HepG2 (cell line): ENCODE measurements around the gene CYP4F12. TPM values are rescaled to one million over a fixed set of nuclear protein-coding genes. Genes with fewer than 3 reads are reported as not detected.

ENCODE experiments used
- ATRX ChIP-seq: sonication (generic); formaldehyde crosslinking; IDR thresholded peaks from 2 replicates; pipeline ENCODE4 v1.4.0; 2020; ENCODE audit warnings: missing genetic modification reagents, borderline replicate concordance
- FOXM1 ChIP-seq: sonication (generic); formaldehyde crosslinking; IDR thresholded peaks from 2 replicates; pipeline ENCODE4 v1.5.0; 2020; ENCODE audit warnings: missing genetic modification reagents
- HNRNPUL1 ChIP-seq: fragments of 200-400 bp; formaldehyde crosslinking; IDR thresholded peaks from 2 replicates; pipeline ENCODE4 v1.6.1; 2017; ENCODE audit warnings: low read depth, mild to moderate bottlenecking, low read length, moderate library complexity
- IKZF4 ChIP-seq: sonication (generic); formaldehyde crosslinking; IDR thresholded peaks from 2 replicates; pipeline ENCODE4 v1.5.1; 2020; ENCODE audit warnings: borderline replicate concordance, mild to moderate bottlenecking, low read depth, missing genetic modification reagents; ENCODE audit errors: not compliant biosample characterization
- IRF2 ChIP-seq: IDR thresholded peaks from 2 replicates; pipeline ENCODE4 v1.6.1; 2018; ENCODE audit warnings: missing genetic modification reagents, missing compliant biosample characterization
- JUN ChIP-seq: sonication (generic); formaldehyde crosslinking; IDR thresholded peaks from 2 replicates; pipeline ENCODE4 v1.4.0; 2020; ENCODE audit warnings: mild to moderate bottlenecking, missing genetic modification reagents
- KLF15 ChIP-seq: sonication (generic); formaldehyde crosslinking; IDR thresholded peaks from 2 replicates; pipeline ENCODE4 v1.8.1; 2023; ENCODE audit warnings: borderline replicate concordance, mild to moderate bottlenecking, inconsistent platforms, missing genetic modification reagents, mixed read lengths
- MATR3 ChIP-seq: sonication (generic); formaldehyde crosslinking; IDR thresholded peaks from 2 replicates; pipeline ENCODE4 v1.4.0; 2020; ENCODE audit warnings: missing genetic modification reagents
- MEIS2 ChIP-seq: sonication (generic); formaldehyde crosslinking; IDR thresholded peaks from 2 replicates; pipeline ENCODE4 v1.9.0; 2021; ENCODE audit warnings: mild to moderate bottlenecking, missing genetic modification reagents
- MTA1 ChIP-seq: sonication (generic); formaldehyde crosslinking; IDR thresholded peaks from 2 replicates; pipeline ENCODE4 v1.4.0; 2020; ENCODE audit warnings: missing genetic modification reagents, mild to moderate bottlenecking, borderline replicate concordance
- NRL ChIP-seq: sonication (generic); formaldehyde crosslinking; IDR thresholded peaks from 2 replicates; pipeline ENCODE4 v1.5.0; 2020; ENCODE audit warnings: missing genetic modification reagents, mild to moderate bottlenecking, moderate library complexity, borderline replicate concordance
- SMARCE1 ChIP-seq: fragments of 450-650 bp; IDR thresholded peaks from 2 replicates; pipeline ENCODE4 v1.6.1; 2017; ENCODE audit warnings: borderline replicate concordance
- SP5 ChIP-seq: IDR thresholded peaks from 2 replicates; pipeline ENCODE4 v1.6.1; 2016; ENCODE audit warnings: low read depth, borderline replicate concordance
- SRSF9 ChIP-seq: fragments of 200-400 bp; formaldehyde crosslinking; IDR thresholded peaks from 2 replicates; pipeline ENCODE4 v1.6.1; 2018; ENCODE audit warnings: borderline replicate concordance, mild to moderate bottlenecking, low read depth, low read length; ENCODE audit not compliant: insufficient read depth, poor library complexity, severe bottlenecking
- TBP ChIP-seq: sonication (generic); formaldehyde crosslinking; IDR thresholded peaks from 2 replicates; pipeline ENCODE4 v1.5.0; 2020; ENCODE audit warnings: missing genetic modification reagents
- TCF12 ChIP-seq, 2 experiments: fragments of 450-650 bp in 1 of 2; sonication (generic) in 1 of 2; formaldehyde crosslinking in 1 of 2; IDR thresholded peaks; 2 replicates each; pipeline versions ENCODE4 v1.6.1 to v1.8.0; 2017 to 2022; ENCODE audit warnings: antibody characterized with exemption in 1 of 2, mild to moderate bottlenecking in 1 of 2, missing genetic modification reagents in 1 of 2, moderate library complexity in 1 of 2
- TGIF2 ChIP-seq: IDR thresholded peaks from 2 replicates; pipeline ENCODE4 v1.6.1; 2016; ENCODE audit warnings: control low read depth, missing compliant biosample characterization
- ZNF12 ChIP-seq: sonication (generic); formaldehyde crosslinking; IDR thresholded peaks from 2 replicates; pipeline ENCODE4 v1.5.0; 2020; ENCODE audit warnings: missing genetic modification reagents
- ZNF282 ChIP-seq: fragments of 450-650 bp; IDR thresholded peaks from 2 replicates; pipeline ENCODE4 v1.6.1; 2018; ENCODE audit not compliant: partially characterized antibody
- ZNF317 ChIP-seq: sonication (generic); formaldehyde crosslinking; IDR thresholded peaks from 2 replicates; pipeline ENCODE4 v1.5.0; 2020; ENCODE audit warnings: mild to moderate bottlenecking, missing genetic modification reagents
- ZNF367 ChIP-seq: sonication (generic); formaldehyde crosslinking; IDR thresholded peaks from 2 replicates; pipeline ENCODE4 v1.4.0; 2020; ENCODE audit warnings: missing genetic modification reagents, borderline replicate concordance
- ZNF430 ChIP-seq: sonication (generic); formaldehyde crosslinking; IDR thresholded peaks from 2 replicates; pipeline ENCODE4 v1.9.0; 2021; ENCODE audit warnings: mild to moderate bottlenecking, missing genetic modification reagents
- ZNF501 ChIP-seq: sonication (generic); formaldehyde crosslinking; IDR thresholded peaks from 2 replicates; pipeline ENCODE4 v1.5.1; 2020; ENCODE audit warnings: mild to moderate bottlenecking, moderate library complexity, missing genetic modification reagents
- ZNF782 ChIP-seq: sonication (generic); formaldehyde crosslinking; IDR thresholded peaks from 2 replicates; pipeline ENCODE4 v1.4.0; 2020; ENCODE audit warnings: missing genetic modification reagents, mild to moderate bottlenecking, borderline replicate concordance
- polyA plus RNA-seq, 8 experiments: library from polyadenylated mRNA; depleted of rRNA in 3 of 8; stranded (reverse) in 7 of 8; unstranded in 1 of 8; fragments of >200 nt; fragmentation: Illumina TruSeq in 4 of 8; extraction: Trizol in 4 of 8; gene quantifications; 2 replicates each; pipeline versions ENCODE4 v1.2.1 to v1.2.3, GENCODE V29; 2011 to 2016; ENCODE audit warnings: low read depth in 4 of 8, missing spikeins in 1 of 8, mixed read lengths in 1 of 8; ENCODE audit not compliant: insufficient read depth in 1 of 8
- total RNA-seq, 5 experiments: library from RNA; depleted of rRNA; stranded (reverse); fragments of >200 nt; fragmentation: Illumina TruSeq; extraction: Trizol; gene quantifications; 2 replicates each; pipeline ENCODE4 v1.2.3, GENCODE V29; 2016; ENCODE audit warnings: low read depth in 1 of 5
- TF ChIP-seq, protein P1 (sequence below): sonication (generic); formaldehyde crosslinking; conservative IDR thresholded peaks from 2 replicates; pipeline ENCODE4 v1.4.0; 2020; ENCODE audit warnings: missing genetic modification reagents
- TF ChIP-seq, protein P2 (sequence below): sonication (generic); formaldehyde crosslinking; IDR thresholded peaks from 2 replicates; pipeline ENCODE4 v1.5.1; 2020; ENCODE audit warnings: missing genetic modification reagents, mild to moderate bottlenecking, borderline replicate concordance
- TF ChIP-seq, protein P3 (sequence below): fragments of 450-650 bp; IDR thresholded peaks from 2 replicates; pipeline ENCODE4 v1.6.1; 2017

CYP4F12 gene
- total and polyA plus RNA-seq, 2 of the 13 experiments (the other 11 are each of a cell fraction or from before 2014, with no cell fraction given) = 29.9 to 30.8 TPM

DNA sequence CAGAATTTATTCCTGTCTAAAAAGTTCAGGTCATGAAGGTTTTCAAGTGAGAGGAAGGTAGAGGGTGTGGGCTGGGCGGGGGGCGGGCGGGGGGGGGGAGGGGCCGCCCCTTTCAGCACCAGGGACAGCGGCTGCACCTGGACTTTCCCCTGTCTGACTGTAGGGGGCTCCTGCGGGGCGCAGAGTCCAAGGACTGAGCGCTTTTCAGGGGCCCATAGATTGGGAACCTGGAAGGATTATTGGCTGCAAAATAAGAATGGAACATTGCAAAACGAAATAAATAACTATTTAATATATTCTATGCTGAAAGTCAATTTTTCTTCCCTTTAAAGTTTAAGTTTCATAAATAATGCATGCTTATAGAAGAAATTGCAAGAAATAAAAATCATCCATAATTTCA lies 41.1 kb upstream of the CYP4F12 start (continued):
- TF ChIP-seq, protein P1, sequence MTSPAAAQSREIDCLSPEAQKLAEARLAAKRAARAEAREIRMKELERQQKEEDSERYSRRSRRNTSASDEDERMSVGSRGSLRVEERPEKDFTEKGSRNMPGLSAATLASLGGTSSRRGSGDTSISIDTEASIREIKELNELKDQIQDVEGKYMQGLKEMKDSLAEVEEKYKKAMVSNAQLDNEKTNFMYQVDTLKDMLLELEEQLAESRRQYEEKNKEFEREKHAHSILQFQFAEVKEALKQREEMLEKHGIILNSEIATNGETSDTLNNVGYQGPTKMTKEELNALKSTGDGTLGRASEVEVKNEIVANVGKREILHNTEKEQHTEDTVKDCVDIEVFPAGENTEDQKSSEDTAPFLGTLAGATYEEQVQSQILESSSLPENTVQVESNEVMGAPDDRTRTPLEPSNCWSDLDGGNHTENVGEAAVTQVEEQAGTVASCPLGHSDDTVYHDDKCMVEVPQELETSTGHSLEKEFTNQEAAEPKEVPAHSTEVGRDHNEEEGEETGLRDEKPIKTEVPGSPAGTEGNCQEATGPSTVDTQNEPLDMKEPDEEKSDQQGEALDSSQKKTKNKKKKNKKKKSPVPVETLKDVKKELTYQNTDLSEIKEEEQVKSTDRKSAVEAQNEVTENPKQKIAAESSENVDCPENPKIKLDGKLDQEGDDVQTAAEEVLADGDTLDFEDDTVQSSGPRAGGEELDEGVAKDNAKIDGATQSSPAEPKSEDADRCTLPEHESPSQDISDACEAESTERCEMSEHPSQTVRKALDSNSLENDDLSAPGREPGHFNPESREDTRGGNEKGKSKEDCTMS = no peak
- TF ChIP-seq IRF2 (CRISPR knock-in tag) (peak; percentile 32; the same call in 1 of the 2 replicates), ZNF501 (CRISPR knock-in tag) (no peak), ZNF12 (CRISPR knock-in tag) (peak; percentile 61; the same call in 1 of the 2 replicates), NRL (CRISPR knock-in tag) (no peak), TBP (CRISPR knock-in tag) (no peak), JUN (CRISPR knock-in tag) (no peak), SMARCE1 (no peak), SP5 (CRISPR knock-in tag) (no peak), ZNF430 (CRISPR knock-in tag) (0 out of 2 replicates have a peak, but pooled peaks have one; percentile 61), TCF12 (IDR thresholded peaks at IDR 0.05) (no peak), TCF12 (CRISPR knock-in tag; IDR thresholded peaks at IDR 0.05) (no peak), MEIS2 (CRISPR knock-in tag) (peak; percentile 81), MATR3 (CRISPR knock-in tag) (no peak), SRSF9 (no peak), ATRX (CRISPR knock-in tag) (no peak), ZNF782 (CRISPR knock-in tag) (no peak), KLF15 (CRISPR knock-in tag) (no peak; the same call in 1 of the 2 replicates), ZNF282 (no peak), TGIF2 (0 out of 2 replicates have a peak, but pooled peaks have one; percentile 47), ZNF317 (0 out of 2 replicates have a peak, but pooled peaks have one; percentile 42), MTA1 (no peak), IKZF4 (CRISPR knock-in tag) (no peak), ZNF367 (CRISPR knock-in tag) (0 out of 2 replicates have a peak, but pooled peaks have one; percentile 53), FOXM1 (CRISPR knock-in tag) (no peak), HNRNPUL1 (no peak)
- TF ChIP-seq, protein P2, sequence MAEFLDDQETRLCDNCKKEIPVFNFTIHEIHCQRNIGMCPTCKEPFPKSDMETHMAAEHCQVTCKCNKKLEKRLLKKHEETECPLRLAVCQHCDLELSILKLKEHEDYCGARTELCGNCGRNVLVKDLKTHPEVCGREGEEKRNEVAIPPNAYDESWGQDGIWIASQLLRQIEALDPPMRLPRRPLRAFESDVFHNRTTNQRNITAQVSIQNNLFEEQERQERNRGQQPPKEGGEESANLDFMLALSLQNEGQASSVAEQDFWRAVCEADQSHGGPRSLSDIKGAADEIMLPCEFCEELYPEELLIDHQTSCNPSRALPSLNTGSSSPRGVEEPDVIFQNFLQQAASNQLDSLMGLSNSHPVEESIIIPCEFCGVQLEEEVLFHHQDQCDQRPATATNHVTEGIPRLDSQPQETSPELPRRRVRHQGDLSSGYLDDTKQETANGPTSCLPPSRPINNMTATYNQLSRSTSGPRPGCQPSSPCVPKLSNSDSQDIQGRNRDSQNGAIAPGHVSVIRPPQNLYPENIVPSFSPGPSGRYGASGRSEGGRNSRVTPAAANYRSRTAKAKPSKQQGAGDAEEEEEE = no peak
- TF ChIP-seq, protein P3, sequence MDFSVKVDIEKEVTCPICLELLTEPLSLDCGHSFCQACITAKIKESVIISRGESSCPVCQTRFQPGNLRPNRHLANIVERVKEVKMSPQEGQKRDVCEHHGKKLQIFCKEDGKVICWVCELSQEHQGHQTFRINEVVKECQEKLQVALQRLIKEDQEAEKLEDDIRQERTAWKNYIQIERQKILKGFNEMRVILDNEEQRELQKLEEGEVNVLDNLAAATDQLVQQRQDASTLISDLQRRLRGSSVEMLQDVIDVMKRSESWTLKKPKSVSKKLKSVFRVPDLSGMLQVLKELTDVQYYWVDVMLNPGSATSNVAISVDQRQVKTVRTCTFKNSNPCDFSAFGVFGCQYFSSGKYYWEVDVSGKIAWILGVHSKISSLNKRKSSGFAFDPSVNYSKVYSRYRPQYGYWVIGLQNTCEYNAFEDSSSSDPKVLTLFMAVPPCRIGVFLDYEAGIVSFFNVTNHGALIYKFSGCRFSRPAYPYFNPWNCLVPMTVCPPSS = no peak
